Testis (tissue), 2 donors: Measurements from ENCODE around the gene ENTPD8.

Experiments used
- POLR2A ChIP-seq: fragments of 450-650 bp; IDR thresholded peaks from one replicate; pipeline ENCODE4 v1.6.1; 2017; ENCODE audit warnings: antibody characterized with exemption, mild to moderate bottlenecking, moderate library complexity
- TF ChIP-seq, protein P1 (sequence below), 3 experiments: fragments of 450-650 bp in 2 of 3; fragments of 200-600 bp in 1 of 3; sonication (generic) in 1 of 3; IDR thresholded peaks; one replicate each; pipeline ENCODE4 v1.5.1; 2016 to 2019; ENCODE audit warnings: antibody characterized with exemption in 3 of 3, mild to moderate bottlenecking in 2 of 3, moderate library complexity in 1 of 3

DNA sequence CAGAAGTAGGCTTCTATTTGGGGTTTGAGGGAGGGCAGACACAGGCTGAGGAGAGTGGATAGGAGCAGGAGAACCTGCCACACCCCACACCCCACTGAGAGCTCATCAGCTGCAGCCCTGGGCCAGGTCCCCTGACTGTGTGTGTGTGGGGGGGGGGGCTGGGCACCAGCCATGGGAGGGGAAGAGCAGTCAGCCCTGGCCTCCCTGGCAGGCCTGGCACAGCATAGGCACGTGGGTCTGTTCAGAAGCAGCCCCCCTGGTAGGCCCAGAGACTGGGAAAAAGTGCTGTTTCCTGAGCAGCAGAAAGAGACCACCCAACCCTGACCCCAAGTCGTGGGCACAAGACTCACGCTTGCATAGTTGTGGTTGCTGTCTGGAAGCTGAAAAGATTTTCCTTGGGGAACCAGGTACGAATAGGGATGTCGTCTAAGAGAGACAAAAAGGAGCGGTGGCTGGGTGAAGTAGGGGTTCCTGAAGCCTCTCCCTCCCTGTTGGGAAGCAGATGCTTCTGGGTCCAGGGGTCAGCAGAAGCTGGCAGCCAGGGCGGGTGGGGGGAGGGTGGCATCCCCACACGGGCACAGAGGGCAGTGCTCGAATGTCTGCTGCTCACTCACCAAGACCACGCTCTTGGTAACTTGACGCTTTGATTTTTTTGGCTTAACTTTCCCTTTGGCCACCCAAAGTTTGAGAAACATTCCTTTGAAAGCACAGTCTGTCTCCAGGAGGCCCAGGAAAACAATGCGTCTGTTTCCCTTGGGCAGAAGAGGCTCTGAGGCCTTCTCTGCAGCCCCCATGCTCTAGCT lies 15.1 kb upstream of the ENTPD8 start:
- TF ChIP-seq, protein P1, sequence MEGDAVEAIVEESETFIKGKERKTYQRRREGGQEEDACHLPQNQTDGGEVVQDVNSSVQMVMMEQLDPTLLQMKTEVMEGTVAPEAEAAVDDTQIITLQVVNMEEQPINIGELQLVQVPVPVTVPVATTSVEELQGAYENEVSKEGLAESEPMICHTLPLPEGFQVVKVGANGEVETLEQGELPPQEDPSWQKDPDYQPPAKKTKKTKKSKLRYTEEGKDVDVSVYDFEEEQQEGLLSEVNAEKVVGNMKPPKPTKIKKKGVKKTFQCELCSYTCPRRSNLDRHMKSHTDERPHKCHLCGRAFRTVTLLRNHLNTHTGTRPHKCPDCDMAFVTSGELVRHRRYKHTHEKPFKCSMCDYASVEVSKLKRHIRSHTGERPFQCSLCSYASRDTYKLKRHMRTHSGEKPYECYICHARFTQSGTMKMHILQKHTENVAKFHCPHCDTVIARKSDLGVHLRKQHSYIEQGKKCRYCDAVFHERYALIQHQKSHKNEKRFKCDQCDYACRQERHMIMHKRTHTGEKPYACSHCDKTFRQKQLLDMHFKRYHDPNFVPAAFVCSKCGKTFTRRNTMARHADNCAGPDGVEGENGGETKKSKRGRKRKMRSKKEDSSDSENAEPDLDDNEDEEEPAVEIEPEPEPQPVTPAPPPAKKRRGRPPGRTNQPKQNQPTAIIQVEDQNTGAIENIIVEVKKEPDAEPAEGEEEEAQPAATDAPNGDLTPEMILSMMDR (IDR thresholded peaks at IDR 0.05), result no peak
- TF ChIP-seq POLR2A, result no peak
